Stimulated activated memory B cell treated with anti-CD40 and anti-IgM and Interleukin-4, amounts not matched to agents 10 μg/mL and 1 μg/mL and 100 μg/mL, for 72 hours (primary cell): ENCODE results near the gene ARHGAP18.
A peak's percentile ranks its signal among the peaks of the same experiment; 100 is the strongest.

ENCODE experiments used
- ATAC-seq: fragments of 150-1000 bp; cut with Tn5 transposase; 2 replicates; pipeline ENCODE4 v1.10.0; 2021
- H3K27ac Mint-ChIP-seq: one replicate; pipeline ENCODE4 v1.8.0; 2022; ENCODE audit warnings: mild to moderate bottlenecking, mixed read lengths
- H3K27me3 Mint-ChIP-seq: one replicate; pipeline ENCODE4 v1.8.0; 2022; ENCODE audit warnings: mixed read lengths
- H3K36me3 Mint-ChIP-seq: one replicate; pipeline ENCODE4 v1.8.0; 2022; ENCODE audit warnings: mixed read lengths
- H3K4me1 Mint-ChIP-seq: one replicate; pipeline ENCODE4 v1.8.0; 2022; ENCODE audit warnings: mixed read lengths
- H3K4me3 Mint-ChIP-seq: one replicate; pipeline ENCODE4 v1.8.0; 2022; ENCODE audit warnings: mild to moderate bottlenecking, moderate library complexity, mixed read lengths
- H3K9me3 Mint-ChIP-seq: one replicate; pipeline ENCODE4 v1.8.0; 2022; ENCODE audit warnings: mixed read lengths

Gene ARHGAP18

GRCh38 chr6:129709769-129710449 lies at the start of gene ARHGAP18:
Gene ARHGAP18 (minus strand): TSS chr6:129710177. CDS start chr6:129710136, 41 bp downstream.
- Mint-ChIP-seq H3K9me3 (no peaks in the 10 kb centered on the region), H3K4me3 (peak within 1 kb of the TSS; percentile 95), H3K27ac (peak within 1 kb of the TSS; percentile 82), H3K27me3 (no peaks in the 10 kb centered on the region), H3K36me3 (no peaks in the 10 kb centered on the region), H3K4me1 (peaks cover 41% of the 10 kb centered on the region)
- peak; percentile 95 for ATAC-seq

GRCh38 chr6:129755787-129756186 lies 45.8 kb upstream of the ARHGAP18 start:
- Mint-ChIP-seq H3K4me1 (no peaks in the 10 kb centered on the region), H3K36me3 (no peaks in the 10 kb centered on the region), H3K4me3 (no peak overlapping the region), H3K27ac (no peak overlapping the region), H3K9me3 (no peaks in the 10 kb centered on the region), H3K27me3 (peaks cover 6% of the 10 kb centered on the region)
- ATAC-seq = no peak

- H3K27me3 Mint-ChIP-seq = no peaks in the 10 kb centered on the region
Observed at GRCh38 chr6:129754750-129755149, 44.8 kb upstream of the ARHGAP18 start.

GRCh38 chr6:129753422-129753821 lies 43.4 kb upstream of the ARHGAP18 start:
- H3K27me3 Mint-ChIP-seq = no peaks in the 10 kb centered on the region
- H3K4me1 Mint-ChIP-seq = peaks cover 18% of the 10 kb centered on the region

More at GRCh38 chr6:129754750-129755149, 44.8 kb upstream of the ARHGAP18 start:
- Mint-ChIP-seq H3K9me3 (no peaks in the 10 kb centered on the region), H3K4me3 (no peak overlapping the region), H3K36me3 (no peaks in the 10 kb centered on the region), H3K27ac (no peak overlapping the region), H3K4me1 (peaks cover 6% of the 10 kb centered on the region)
- ATAC-seq = no peak

GRCh38 chr6:129751384-129751783 lies 41.4 kb upstream of the ARHGAP18 start:
- H3K27ac Mint-ChIP-seq = peak overlapping the region; percentile 64
- peaks cover 18% of the 10 kb centered on the region for H3K4me1 Mint-ChIP-seq
- ATAC-seq = no peak
- no peak overlapping the region for H3K4me3 Mint-ChIP-seq
- no peaks in the 10 kb centered on the region for H3K36me3 Mint-ChIP-seq
- H3K9me3 Mint-ChIP-seq = no peaks in the 10 kb centered on the region
- H3K27me3 Mint-ChIP-seq = no peaks in the 10 kb centered on the region

More at GRCh38 chr6:129753422-129753821, 43.4 kb upstream of the ARHGAP18 start:
- no peaks in the 10 kb centered on the region for H3K9me3 Mint-ChIP-seq
- H3K4me3 Mint-ChIP-seq = no peak overlapping the region
- no peak overlapping the region for H3K27ac Mint-ChIP-seq
- ATAC-seq = no peak
- H3K36me3 Mint-ChIP-seq = no peaks in the 10 kb centered on the region

GRCh38 chr6:129750360-129750759 lies 40.4 kb upstream of the ARHGAP18 start:
- Mint-ChIP-seq H3K9me3 (no peaks in the 10 kb centered on the region), H3K36me3 (no peaks in the 10 kb centered on the region)

GRCh38 chr6:129749749-129750120 lies 39.8 kb upstream of the ARHGAP18 start:
- H3K4me3 Mint-ChIP-seq = peak overlapping the region; percentile 31
- peak overlapping the region; percentile 87 for H3K27ac Mint-ChIP-seq
- peak; percentile 47 for ATAC-seq
- no peaks in the 10 kb centered on the region for H3K9me3 Mint-ChIP-seq
- peaks cover 21% of the 10 kb centered on the region for H3K4me1 Mint-ChIP-seq
- no peaks in the 10 kb centered on the region for H3K36me3 Mint-ChIP-seq
- no peaks in the 10 kb centered on the region for H3K27me3 Mint-ChIP-seq

More at GRCh38 chr6:129750360-129750759, 40.4 kb upstream of the ARHGAP18 start:
- ATAC-seq = no peak
- H3K4me1 Mint-ChIP-seq = peaks cover 18% of the 10 kb centered on the region
- H3K27ac Mint-ChIP-seq = peak overlapping the region; percentile 87
- H3K4me3 Mint-ChIP-seq = no peak overlapping the region
- no peaks in the 10 kb centered on the region for H3K27me3 Mint-ChIP-seq

- ATAC-seq = no peak
- Mint-ChIP-seq H3K36me3 (no peaks in the 10 kb centered on the region), H3K4me3 (peak overlapping the region; percentile 56), H3K27me3 (no peaks in the 10 kb centered on the region), H3K27ac (peak overlapping the region; percentile 87), H3K9me3 (no peaks in the 10 kb centered on the region), H3K4me1 (peaks cover 27% of the 10 kb centered on the region)
Observed at GRCh38 chr6:129748901-129749748, 39.1 kb upstream of the ARHGAP18 start.

GRCh38 chr6:129748212-129748900 lies 38.4 kb upstream of the ARHGAP18 start:
- ATAC-seq = peak; percentile 92
- peak overlapping the region; percentile 2 for H3K4me3 Mint-ChIP-seq
- H3K9me3 Mint-ChIP-seq = no peaks in the 10 kb centered on the region
- H3K36me3 Mint-ChIP-seq = no peaks in the 10 kb centered on the region
- peak overlapping the region; percentile 87 for H3K27ac Mint-ChIP-seq
- H3K4me1 Mint-ChIP-seq = peaks cover 31% of the 10 kb centered on the region
- H3K27me3 Mint-ChIP-seq = no peaks in the 10 kb centered on the region

GRCh38 chr6:129747588-129748112 lies 37.7 kb upstream of the ARHGAP18 start:
- H3K27ac Mint-ChIP-seq = peak overlapping the region; percentile 87
- H3K4me1 Mint-ChIP-seq = peaks cover 31% of the 10 kb centered on the region
- no peaks in the 10 kb centered on the region for H3K36me3 Mint-ChIP-seq
- no peaks in the 10 kb centered on the region for H3K9me3 Mint-ChIP-seq
- no peak overlapping the region for H3K4me3 Mint-ChIP-seq
- no peaks in the 10 kb centered on the region for H3K27me3 Mint-ChIP-seq
- ATAC-seq = no peak

- Mint-ChIP-seq H3K36me3 (no peaks in the 10 kb centered on the region), H3K27ac (peak overlapping the region; percentile 61), H3K4me3 (no peak overlapping the region), H3K4me1 (peaks cover 27% of the 10 kb centered on the region), H3K9me3 (no peaks in the 10 kb centered on the region), H3K27me3 (no peaks in the 10 kb centered on the region)
- no peak for ATAC-seq
Observed at GRCh38 chr6:129744880-129745237, 34.9 kb upstream of the ARHGAP18 start.

GRCh38 chr6:129744201-129744879 lies 34.4 kb upstream of the ARHGAP18 start:
- no peaks in the 10 kb centered on the region for H3K36me3 Mint-ChIP-seq
- no peaks in the 10 kb centered on the region for H3K27me3 Mint-ChIP-seq
- no peaks in the 10 kb centered on the region for H3K9me3 Mint-ChIP-seq
- no peak overlapping the region for H3K4me3 Mint-ChIP-seq
- ATAC-seq = peak; percentile 46
- H3K4me1 Mint-ChIP-seq = peaks cover 21% of the 10 kb centered on the region
- H3K27ac Mint-ChIP-seq = peak overlapping the region; percentile 61

- no peak for ATAC-seq
- Mint-ChIP-seq H3K27ac (no peak overlapping the region), H3K4me3 (no peak overlapping the region), H3K27me3 (no peaks in the 10 kb centered on the region), H3K36me3 (no peaks in the 10 kb centered on the region), H3K4me1 (peaks cover 13% of the 10 kb centered on the region), H3K9me3 (no peaks in the 10 kb centered on the region)
Observed at GRCh38 chr6:129740013-129740412, 30.0 kb upstream of the ARHGAP18 start.

- no peak overlapping the region for H3K27ac Mint-ChIP-seq
- H3K4me3 Mint-ChIP-seq = no peak overlapping the region
- H3K9me3 Mint-ChIP-seq = no peaks in the 10 kb centered on the region
- no peak for ATAC-seq
- H3K36me3 Mint-ChIP-seq = no peaks in the 10 kb centered on the region
- H3K4me1 Mint-ChIP-seq = no peaks in the 10 kb centered on the region
- H3K27me3 Mint-ChIP-seq = no peaks in the 10 kb centered on the region
Observed at GRCh38 chr6:129736105-129736504, 26.1 kb upstream of the ARHGAP18 start.

- no peak for ATAC-seq
- H3K27ac Mint-ChIP-seq = no peak overlapping the region
- H3K9me3 Mint-ChIP-seq = no peaks in the 10 kb centered on the region
- no peaks in the 10 kb centered on the region for H3K36me3 Mint-ChIP-seq
- no peaks in the 10 kb centered on the region for H3K4me1 Mint-ChIP-seq
- no peaks in the 10 kb centered on the region for H3K27me3 Mint-ChIP-seq
- no peak overlapping the region for H3K4me3 Mint-ChIP-seq
Observed at GRCh38 chr6:129733290-129733689, 23.3 kb upstream of the ARHGAP18 start.
